Measurements from ENCODE around the gene IP6K1. TPM values are rescaled to one million over a fixed set of nuclear protein-coding genes. Genes with fewer than 3 reads are reported as not detected.

The IP6K1 gene
- total RNA-seq, 4 donors from 2014 or later = 30.5 to 41.3 (median 35.8) TPM

DNA sequence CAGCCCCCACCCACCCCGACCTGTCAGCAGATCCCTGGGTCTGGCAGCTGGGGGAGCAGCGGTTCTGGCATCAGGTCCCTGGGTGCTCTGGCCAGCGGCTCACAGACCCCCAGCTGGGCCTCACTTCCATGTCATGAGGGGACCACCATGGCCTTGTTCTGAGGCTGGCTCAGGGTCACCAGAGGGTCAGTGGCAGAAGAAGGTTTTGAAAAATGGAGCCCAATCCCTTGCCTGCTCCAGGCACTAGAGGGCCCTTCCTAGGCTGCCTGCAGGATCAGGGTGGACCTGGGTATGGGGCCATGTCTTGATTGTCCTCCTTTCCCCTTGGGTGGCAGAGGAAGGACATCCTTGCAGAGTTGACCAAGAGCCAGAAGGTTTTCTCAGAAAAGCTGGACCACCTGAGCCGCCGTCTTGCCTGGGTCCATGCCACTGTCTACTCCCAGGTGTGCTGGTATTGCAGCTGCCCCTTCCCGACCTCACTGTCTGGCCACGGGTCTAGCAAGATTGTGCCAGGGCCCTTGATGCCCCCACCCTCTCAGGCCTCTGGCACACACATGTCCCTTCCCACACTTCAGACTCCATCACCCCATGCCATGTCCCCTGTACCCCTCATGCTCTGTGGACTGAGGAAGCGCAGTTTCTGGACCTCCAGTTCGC is 79.8 kb downstream of the IP6K1 start:
- ATAC-seq (ENCODE audit: low FRiP score) = no peak
- TF ChIP-seq, protein P1, sequence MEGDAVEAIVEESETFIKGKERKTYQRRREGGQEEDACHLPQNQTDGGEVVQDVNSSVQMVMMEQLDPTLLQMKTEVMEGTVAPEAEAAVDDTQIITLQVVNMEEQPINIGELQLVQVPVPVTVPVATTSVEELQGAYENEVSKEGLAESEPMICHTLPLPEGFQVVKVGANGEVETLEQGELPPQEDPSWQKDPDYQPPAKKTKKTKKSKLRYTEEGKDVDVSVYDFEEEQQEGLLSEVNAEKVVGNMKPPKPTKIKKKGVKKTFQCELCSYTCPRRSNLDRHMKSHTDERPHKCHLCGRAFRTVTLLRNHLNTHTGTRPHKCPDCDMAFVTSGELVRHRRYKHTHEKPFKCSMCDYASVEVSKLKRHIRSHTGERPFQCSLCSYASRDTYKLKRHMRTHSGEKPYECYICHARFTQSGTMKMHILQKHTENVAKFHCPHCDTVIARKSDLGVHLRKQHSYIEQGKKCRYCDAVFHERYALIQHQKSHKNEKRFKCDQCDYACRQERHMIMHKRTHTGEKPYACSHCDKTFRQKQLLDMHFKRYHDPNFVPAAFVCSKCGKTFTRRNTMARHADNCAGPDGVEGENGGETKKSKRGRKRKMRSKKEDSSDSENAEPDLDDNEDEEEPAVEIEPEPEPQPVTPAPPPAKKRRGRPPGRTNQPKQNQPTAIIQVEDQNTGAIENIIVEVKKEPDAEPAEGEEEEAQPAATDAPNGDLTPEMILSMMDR (IDR thresholded peaks at IDR 0.05) = no peak

DNA sequence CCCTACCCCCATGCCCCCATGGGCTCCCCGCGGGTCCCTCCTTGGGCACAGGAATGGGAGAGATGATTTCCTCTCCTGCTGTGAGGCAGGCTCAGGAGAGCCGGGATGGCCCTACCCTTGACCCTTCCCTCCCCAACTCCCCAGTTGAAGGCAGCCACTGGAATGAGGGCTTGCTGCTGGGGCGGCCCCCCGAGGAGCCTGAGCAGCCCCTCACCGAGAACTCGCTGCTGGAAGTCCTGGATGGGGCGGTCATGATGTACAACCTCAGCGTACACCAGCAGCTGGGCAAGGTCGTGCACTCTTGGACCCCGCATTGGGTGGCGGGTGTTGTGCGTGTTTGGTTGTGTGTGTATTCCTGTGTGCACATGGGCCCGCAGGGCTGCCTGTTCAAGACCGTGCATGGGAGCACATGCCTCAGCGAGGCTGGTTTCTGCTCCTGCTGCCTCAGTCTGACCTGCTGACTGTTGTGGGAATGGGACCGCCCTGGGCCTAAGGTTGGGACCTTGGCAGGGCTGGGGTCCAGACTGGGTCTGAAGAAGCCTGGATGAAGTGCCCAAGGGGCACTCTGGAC is 80.9 kb downstream of the IP6K1 start:
- no peak for ATAC-seq (ENCODE audit: low FRiP score)
- no peak for DNase-seq (ENCODE audit: low spot score)
- TF ChIP-seq, protein P1 (IDR thresholded peaks at IDR 0.05) = no peak

More for the DNA sequence above, 79.8 kb downstream of the IP6K1 start:
- DNase-seq (ENCODE audit: low spot score) = no peak

DNA sequence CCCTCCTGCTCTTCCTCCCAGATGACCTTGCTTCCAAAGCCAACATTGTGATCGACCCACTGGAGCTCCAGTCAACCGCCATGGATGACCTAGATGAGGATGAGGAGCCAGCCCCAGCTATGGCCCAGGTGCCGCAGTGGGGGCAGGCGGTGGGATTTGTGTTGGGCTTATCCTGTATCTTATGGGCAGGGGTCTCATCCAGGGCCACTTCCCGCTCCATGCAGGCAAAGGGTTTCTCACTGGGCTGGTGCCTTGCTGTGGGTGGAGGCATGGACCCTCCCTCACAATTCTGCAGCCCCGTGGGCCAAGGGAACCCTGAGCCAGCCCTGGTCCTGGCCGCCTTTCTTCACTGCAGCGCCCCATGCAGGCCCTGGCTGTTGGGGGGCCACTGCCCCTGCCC is 81.7 kb downstream of the IP6K1 start:
- DNase-seq (ENCODE audit: low spot score) (no peak), ATAC-seq (ENCODE audit: low FRiP score) (no peak)
- TF ChIP-seq, protein P1 (IDR thresholded peaks at IDR 0.05) = no peak

- no peak for ATAC-seq (ENCODE audit: low FRiP score)
- DNase-seq (ENCODE audit: low spot score) = no peak
- TF ChIP-seq, protein P1 (IDR thresholded peaks at IDR 0.05) = no peak
These were observed 82.4 kb downstream of the IP6K1 start for GRCh38 chr3:49703956-49704355.

- TF ChIP-seq, protein P1 (IDR thresholded peaks at IDR 0.05) = no peak
- peak; percentile 59 for ATAC-seq (ENCODE audit: low FRiP score)
- no peak for DNase-seq (ENCODE audit: low spot score)
These were observed 82.9 kb downstream of the IP6K1 start for GRCh38 chr3:49703443-49703927.

- TF ChIP-seq, protein P1 (IDR thresholded peaks at IDR 0.05) = no peak
- DNase-seq (ENCODE audit: low spot score) (no peak), ATAC-seq (ENCODE audit: low FRiP score) (no peak)
These were observed 83.7 kb downstream of the IP6K1 start for GRCh38 chr3:49702672-49703071.

Measured in omental fat pad (tissue), 4 donors.